ENCODE data around the gene BAG1.

The BAG1 gene

DNA sequence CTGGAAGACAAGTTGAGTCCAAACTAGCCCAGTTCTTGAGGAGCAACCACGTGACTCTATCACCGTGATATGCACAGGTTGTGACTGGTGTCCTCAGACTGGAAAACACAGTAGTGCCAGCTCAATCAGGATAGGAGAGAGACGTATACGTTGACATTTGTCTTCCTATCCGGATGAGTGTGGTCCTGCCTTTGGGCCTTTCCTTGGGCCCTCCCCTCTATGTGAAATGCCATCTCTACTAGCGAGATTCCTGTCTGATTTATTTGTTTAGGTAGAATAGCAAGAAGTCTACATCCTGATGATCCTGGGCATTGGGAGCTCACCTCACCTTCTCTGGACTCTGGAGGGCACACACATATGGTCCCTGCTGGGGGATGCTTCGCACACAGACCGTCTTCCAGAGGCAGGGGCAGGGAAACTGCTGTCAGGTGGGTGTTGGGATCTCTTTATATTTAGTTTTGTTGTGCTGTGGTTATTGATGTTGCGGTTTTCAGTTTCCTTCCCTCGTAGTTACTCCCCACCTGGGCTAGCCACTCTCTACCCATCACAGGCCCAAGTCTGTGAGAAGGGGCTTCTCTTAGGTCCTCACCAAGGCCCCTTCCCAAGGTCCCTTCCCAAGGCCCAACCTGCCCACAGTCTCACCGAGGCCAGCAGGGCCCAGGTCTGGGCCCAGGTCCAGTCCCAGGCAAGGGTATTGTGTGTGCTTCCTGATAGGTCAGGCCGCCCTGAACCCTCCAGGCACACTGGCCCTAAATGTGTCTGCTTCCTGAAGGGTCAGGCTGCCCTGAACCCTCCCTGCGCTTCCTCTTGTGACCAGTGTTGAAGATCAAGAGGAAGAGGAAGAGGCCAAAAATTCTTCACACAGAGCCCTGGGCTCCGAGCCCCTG, 43.6 kb downstream of the BAG1 start:
- no peak overlapping the region for H3K4me3 ChIP-seq (ENCODE audit: low read depth, low read length)

DNA sequence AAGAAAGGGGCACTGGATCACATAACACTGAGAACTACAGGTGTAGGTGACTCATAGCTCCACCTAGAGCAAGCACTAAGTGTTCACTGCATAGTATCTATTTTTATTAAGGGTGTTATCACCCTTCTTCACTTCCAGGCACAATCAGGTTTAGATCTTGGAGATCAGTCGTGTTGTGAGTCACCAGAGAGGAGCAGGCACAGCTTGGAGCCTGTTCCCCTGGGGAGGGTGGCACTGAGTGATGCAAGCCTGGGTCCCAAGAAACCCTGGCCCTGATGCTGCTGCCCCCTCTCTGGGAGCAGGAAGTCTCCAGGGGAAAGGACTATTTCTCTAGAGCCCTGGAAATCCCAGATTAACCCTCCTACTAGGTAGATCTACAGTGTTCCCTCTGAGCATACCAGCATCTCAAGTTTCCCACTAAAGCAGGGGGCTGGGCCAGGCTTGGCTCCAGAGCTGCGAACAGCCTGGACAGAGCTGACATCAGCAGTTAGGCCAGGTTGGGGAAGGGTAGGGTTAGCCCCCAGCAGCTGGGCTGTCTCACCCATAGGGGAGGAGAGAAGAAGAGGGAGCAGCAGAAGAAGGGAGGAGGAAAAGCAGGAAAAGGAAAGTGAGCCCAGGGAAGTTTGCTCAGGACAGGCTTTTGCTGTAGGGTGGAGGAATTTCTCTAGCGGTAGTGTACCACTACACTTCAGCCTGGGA, 52.7 kb downstream of the BAG1 start:
- no peak overlapping the region for H3K4me3 ChIP-seq (ENCODE audit: low read depth, low read length)

DNA sequence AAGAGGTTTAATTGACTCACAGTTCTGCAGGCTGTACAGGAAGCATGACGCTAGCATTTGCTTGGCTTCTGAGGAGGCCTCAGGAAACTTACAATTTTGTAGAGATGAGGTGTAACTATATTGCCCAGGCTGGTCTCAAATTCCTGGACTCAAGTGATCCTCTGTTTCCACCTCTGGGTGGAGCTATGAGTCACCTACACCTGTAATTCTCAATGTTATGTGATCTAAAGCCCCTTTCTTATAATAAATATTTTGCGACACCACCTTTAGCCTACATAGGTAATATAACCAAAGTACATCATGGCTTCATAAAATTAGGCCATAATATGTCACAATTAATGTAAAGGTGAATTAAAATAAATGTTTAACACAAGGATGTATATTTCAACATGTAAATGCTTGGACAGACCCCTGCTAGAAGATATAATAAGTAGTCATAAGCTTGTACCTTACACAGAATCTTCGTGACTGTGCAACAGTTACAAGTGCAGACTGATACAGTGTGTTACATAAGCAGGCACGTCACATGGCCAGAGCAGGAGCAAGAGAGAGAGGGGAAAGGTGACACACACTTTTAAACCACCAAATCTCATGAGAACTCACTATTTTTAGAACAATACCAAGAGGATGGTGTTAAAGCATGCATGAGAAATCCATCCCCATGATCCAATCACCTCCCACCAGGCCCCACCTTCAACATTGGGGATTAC, 54.3 kb downstream of the BAG1 start:
- no peak overlapping the region for H3K4me3 ChIP-seq (ENCODE audit: low read depth, low read length)

DNA sequence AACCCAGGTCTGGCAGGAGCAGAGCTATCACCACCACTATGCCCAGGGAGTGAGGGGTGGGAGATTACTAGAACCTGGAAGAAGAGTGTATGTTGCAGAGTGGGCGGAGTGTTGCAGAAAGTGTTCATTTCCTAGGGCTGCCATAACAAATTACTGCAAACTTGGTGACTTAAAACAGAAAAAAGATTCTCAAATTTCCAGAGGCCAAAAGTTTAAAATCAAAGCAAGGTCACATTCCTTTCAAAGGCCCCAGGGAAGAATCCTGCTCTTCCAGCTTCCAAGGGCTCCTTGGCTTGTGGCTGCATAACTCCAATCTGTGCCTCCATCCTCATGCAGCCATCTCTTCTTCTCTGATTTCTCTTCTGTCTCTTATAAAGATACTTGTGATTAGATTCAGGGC, 55.1 kb downstream of the BAG1 start:
- H3K4me3 ChIP-seq (ENCODE audit: low read depth, low read length) = no peak overlapping the region

DNA sequence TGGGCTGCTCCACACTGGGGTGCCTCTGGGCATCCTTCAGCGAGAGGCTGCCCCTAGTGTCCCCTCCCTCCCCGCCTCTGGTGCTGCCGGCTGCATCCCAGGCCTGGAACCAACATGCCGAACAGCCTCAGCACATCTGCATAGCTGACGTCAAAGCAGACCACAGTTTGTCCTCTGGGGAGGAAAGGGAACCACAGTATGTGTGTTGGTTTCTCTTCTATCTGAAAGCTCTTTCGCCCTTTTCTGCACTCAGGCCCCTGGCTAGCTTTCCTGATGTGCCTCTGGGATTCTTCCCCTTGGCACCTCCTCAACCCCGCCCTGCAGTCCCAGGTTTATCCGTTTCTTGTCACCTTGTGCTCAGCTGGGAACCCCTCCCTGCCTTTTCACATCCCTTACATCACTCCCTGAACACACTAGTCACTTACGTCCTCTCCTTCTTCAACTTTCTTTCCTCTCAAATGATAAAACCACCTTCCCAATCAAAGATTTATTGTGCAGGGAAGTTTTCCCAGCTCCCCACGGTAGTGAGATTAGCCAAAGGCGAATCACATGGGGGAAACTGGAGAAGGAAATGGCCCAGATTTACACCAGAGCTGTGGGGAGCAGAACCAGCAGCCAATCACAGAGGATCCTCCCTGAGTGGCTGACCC, 61.8 kb downstream of the BAG1 start:
- H3K4me3 ChIP-seq (ENCODE audit: low read depth, low read length) = no peak overlapping the region

Data from iPS-11a (cell line).